ENCODE results near the gene MXI1.
"Not testable (repeated sequence)": the region's sequence is repeated elsewhere in the genome, so short reads cannot be mapped to it uniquely, and the experiment has no call there.

The MXI1 gene

GRCh38 chr10:110324805-110325280, 117.4 kb downstream of the MXI1 start:
- DNase-seq, result no peak

- DNase-seq, result no peak
Measured at GRCh38 chr10:110326351-110327032, 119.1 kb downstream of the MXI1 start.

DNA sequence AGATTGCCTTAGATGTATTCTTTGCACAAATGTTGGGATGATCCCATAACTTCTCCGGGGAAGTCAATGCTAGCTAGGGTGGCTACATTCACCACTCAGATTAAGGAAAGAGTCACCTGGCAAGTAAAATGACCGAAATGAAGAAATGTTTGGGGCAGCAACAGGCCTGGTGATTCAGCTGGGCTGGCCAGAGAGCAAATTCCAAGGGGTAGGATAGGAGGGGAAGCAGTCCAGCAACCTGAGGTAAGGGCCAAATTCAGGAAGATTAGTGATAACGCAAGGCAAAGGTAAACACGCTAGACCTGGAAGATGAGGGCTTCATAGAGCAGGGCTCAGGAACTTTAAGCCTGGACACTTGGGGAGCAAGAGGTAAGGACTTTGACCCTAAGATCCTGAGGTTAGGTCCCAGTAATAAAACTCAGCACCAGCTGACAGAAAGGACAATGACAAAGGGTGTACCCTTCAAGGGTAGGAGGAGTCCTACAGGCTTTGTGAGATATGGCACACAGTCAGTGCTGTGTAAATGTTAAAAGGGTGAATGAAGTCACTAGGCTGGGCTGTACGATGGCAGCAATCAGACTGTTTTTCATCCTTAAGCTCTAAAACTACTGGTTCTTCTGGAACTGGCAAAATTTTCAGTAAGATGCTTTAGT, 120.0 kb downstream of the MXI1 start:
- DNase-seq, result no peak

DNA sequence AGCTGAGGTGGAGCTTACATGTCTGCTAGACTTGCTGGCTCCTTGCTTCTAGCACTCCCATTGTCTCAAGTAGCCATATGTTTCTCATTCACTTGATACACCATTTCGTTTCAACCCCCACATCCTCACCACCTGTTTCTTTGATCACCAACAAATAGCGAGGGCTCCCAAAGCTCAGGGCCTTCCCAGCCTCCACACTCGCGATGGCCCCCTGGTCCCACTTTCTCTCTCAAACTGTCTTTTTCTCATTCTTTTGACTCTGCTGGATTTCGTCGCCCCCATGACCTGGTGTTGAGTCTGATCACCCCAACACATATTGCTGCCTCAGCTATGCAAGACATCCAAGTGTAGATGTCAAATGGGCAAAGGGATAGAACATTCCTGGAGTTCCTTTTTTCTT, 123.3 kb downstream of the MXI1 start:
- no peak for DNase-seq

GRCh38 chr10:110331226-110331795, 123.9 kb downstream of the MXI1 start:
- DNase-seq, result not testable (repeated sequence)

- DNase-seq, result no peak
Measured at GRCh38 chr10:110334061-110334656, 126.8 kb downstream of the MXI1 start.

GRCh38 chr10:110335314-110336064, 128.1 kb downstream of the MXI1 start:
- no peak for DNase-seq

GRCh38 chr10:110336111-110336721, 128.8 kb downstream of the MXI1 start:
- DNase-seq, result peak; percentile 74

Measured in NCI-H446 treated with DMSO at 0.1 percent for 48 hours (cell line).